ENCODE data around the gene PCBP3.
"Not testable (repeated sequence)": the region's sequence is repeated elsewhere in the genome, so short reads cannot be mapped to it uniquely, and the experiment has no call there.

The PCBP3 gene

DNA sequence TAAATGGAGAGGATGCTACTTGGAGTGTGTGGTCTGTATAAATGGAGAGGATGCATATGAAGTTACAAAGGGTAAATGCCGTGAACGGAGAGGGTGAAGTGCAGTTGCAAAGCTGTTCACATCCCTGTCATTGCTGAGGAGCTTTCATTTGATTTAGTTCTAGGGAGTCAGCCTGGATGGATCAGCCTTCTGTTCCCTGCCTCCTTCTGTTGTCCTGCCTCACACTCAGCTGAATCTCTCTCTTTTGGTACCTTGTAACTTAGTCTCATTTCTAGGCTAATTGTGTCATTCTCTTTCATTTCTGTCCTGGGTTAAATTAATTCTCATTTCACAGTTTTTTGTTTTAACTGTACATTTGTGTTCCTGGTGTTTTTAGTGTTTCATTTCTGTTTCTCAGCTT, 204.8 kb downstream of the PCBP3 start:
- peak in 1 of 14 donors; percentile 72 for DNase-seq

DNA sequence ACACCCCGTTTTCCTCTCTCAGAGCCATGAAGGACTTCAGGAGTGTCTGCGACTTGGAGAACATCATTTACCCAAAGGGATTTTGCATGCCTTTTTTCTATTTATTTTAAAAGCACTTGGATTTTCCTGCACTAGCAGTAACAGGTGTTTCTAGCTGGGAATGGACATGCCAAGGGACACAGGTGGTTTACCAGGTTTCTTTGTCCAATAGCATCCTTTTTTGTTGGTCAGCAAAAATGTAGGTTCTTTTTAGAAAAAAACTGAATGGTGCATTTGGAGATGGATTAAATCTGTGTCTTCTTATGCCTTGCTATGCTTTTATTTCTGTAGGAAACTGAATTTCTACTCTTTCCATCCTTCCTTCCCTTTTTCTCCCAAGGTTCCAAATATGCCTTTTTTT, 205.3 kb downstream of the PCBP3 start:
- peak in 1 of 14 donors; percentile 58 for DNase-seq

DNA sequence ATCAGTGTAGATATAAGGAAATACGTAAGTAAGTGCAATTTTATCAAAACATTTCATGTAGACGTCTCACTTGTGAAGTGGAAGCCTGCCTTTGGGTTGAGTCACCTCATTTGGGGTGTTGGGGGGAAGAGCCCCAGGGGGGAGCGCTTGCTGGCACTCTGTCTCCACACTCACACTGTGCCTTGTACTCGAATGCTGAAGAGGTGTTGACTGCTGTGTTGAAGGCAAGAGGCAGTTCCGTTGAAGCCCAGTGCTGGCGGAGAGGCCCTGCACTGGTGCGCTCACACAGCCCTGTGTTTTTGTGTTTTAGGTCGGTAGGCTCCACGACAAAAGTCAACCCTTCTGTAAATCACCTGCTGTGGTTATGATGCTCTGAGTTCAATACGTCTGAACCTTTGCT, 206.1 kb downstream of the PCBP3 start:
- DNase-seq: no peak

DNA sequence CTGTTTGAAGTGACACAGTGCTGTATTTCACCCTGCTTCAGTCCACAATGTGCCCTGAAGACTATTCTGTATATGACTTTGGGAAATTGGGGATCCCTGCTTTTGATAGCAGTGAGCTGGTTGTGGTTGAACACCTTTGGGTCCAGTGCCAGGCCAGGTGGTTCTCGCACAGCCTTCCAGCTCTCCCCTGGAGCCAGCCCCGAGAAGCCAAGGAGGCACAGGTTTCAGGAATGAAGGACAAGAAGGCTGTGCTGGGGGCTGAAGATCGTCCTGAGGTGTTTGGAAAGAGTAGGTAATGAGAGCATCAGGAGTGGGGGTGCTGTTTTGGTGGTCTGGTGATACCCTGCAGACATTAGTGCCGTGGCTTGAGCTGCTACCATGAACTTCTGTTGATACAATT, 206.7 kb downstream of the PCBP3 start:
- no peak for DNase-seq

DNA sequence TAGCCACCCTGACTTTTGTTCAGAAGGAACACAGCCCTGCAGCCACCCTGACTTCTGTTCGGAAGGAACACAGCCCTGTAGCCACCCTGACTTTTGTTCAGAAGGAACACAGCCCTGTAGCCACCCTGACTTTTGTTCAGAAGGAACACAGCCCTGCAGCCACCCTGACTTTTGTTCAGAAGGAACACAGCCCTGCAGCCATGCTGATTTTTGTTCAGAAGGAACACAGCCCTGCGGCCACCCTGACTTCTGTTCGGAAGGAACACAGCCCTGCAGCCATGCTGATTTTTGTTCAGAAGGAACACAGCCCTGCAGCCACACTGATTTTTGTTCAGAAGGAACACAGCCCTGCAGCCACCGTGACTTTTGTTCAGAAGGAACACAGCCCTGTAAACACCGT, 208.9 kb downstream of the PCBP3 start:
- DNase-seq: not testable (repeated sequence)

DNA sequence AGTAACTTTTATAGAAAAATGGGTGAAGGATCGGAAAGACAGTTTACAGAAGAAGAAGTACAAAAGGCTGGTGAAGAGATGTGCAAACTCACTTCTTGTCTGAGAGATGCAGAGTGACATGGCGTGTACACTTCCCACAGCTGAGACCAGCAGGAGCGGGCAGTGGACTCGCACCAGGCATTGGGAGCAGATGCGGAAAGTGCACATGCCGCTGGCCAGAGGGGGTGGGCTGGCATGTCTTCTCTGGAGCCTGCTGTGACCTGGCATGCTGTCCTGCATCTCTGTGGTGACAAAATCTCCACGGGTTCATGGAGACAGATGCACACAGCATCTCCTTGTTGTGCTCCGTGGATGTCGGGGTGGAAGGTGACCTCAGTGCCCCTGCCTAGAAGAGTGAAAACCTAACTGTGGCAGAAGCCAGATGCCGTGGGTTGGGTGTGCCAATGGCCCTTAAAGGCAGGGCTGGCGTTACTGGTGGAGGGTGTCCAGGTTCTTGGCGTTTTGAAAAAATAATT, 209.4 kb downstream of the PCBP3 start:
- no peak for DNase-seq

DNA sequence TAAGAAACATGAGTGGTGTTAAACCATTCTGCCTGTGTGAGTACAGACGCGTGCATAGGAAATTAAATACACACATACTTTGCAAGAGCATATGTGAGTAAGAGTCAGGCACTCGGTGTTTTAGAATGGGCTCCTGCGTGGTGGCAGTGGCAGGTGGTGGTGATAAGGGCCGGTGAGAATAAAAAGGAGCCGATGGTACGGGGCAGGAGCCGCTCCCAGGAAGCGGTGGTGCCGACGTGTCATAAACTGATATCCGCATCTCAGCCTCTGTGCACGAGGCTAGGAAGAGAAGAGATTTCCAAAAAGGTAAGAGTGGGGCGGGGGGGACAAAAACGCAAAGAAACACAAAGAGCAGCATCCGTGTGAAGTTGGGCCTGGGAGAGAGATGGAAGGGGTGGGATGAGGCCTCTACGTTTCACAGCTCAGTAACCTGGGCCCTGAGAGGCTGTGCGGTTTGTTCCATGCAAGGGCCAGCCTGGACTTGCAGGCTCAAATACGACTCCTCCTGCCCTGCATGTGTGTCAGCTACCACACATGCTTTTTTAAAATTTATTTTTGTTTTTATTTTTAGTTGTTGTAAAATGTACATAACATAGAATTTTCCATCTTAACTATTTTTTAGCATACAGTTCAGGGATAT, 210.3 kb downstream of the PCBP3 start:
- no peak for DNase-seq

DNA sequence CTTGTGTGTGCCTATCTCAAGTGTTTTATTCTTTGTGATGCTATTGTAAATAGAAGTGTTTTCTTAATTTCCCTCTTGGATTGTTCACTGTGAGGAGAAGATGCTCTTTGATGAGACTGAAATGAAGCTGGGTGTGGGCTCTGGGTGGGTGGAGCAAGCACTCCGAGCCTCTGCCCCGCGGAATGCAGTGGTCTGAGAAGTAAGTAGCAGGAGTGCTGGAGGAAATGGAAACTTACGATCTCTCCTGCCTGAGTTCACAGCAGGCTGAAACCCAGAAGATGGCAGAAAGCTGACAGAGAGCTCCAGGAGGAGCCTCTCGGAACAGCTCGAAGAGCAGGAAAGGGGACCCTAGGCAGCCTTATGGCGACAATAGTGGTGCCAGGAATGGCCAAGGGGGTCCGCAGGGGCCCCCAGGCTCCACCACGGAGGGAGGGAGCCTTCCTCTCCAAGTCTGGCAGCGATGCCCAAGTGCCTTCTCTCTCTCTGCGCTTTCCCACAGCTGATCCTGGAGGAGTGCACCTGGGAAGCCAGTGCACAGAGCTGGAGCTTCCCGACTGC, 211.2 kb downstream of the PCBP3 start:
- no peak for DNase-seq

DNA sequence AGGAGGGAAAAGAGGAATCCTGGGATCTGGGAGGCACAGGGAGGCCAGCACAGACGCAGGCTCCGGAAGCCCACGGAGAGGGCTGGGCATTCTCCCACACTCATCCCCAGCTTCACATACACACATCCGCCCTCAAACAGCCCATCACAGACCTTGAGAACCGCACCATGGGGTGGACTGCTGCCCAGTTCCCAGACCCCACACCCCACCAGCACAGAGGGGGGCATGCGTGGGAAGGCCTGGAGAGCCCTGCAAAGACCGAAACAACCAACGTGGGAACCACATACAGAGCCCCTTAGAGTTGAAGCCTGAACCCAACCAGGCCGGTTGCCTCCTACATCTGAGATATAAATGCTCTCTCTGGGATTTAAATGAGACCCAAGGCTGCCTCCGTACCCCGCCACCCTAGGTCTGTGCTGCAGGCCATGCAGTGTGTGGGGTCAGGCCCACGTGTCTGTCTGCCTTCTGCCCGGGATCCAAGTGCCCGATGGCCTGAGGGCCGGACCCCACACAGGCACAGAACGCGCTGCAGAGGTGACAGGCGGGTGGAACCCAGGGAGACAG, 211.8 kb downstream of the PCBP3 start:
- DNase-seq: no peak

DNA sequence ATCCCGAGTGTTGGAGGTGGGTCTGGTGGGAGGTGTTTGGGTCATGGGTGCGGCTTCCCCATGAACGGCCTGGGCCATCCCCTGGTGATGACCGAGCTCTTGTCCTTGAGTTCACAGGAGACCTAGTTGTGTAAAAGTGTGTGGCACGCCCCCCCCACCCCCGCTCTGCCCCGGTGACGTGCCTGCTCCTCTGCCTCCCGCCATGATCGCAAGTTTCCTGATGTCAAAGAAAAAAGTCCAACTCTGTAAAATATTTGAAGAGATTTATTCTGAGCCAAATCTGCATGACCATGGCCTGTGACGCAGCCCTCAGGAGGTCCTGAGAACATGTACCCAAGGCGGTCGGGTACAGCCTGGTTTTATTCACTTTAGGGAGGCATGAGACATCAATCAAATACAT, 212.9 kb downstream of the PCBP3 start:
- DNase-seq: no peak

DNA sequence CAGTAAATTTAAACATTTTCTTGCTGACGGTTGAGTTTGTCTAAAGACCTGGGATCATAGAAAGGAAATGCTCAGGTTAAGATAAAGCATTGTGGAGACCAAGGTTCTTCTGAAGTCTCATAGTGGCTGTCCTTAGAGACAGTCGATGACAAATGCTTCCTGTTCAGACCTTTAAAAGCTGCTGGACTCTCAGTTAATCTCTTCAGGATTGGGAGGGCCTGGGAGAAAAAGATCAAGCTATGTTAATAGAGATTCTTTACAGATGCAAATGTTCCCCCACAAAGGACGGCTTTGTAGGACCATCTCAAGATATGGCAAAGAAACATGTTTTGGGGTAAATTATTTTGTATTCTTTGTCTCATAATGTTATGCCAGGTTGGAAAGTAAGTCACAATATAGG, 213.4 kb downstream of the PCBP3 start:
- no peak for DNase-seq

DNA sequence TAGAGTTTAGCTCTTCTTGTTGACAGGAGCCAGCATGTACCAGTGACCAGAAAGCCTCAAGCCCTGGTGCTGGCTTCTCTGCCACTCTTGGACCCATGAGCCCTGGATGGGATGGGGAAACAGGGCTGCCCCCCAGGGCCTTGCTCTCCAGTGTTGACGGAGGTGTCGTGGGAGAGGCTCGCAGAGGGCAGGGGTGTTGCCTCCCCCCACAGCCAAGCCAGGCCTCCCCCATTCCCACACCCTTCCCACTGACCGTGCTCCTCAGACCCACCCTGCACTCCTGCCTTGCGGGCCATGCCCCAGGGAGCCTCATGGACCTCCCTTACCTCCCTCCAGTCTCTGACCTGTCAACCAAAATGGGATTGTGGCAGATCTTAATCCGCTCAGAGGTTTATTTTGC, 214.2 kb downstream of the PCBP3 start:
- no peak for DNase-seq

DNA sequence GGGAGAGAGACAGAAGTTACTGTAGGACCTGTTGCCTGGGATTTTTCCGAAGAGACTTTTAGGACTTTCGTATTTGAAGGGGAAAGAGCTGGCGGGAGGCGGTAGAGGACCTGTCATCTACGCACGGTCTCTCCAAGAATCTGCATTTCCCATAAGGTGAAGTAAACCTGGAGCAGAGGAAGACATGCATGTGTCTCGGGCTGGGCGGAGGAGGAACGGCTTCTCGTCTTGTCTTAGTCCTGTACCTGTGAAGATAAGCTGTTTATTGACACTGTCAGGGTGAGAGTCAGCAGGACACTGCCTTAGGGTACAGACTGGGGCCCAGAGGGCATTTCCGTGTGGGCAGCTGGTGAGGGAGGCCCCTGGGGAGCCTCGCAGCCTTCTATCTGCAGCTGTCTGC, 214.7 kb downstream of the PCBP3 start:
- DNase-seq: no peak

DNA sequence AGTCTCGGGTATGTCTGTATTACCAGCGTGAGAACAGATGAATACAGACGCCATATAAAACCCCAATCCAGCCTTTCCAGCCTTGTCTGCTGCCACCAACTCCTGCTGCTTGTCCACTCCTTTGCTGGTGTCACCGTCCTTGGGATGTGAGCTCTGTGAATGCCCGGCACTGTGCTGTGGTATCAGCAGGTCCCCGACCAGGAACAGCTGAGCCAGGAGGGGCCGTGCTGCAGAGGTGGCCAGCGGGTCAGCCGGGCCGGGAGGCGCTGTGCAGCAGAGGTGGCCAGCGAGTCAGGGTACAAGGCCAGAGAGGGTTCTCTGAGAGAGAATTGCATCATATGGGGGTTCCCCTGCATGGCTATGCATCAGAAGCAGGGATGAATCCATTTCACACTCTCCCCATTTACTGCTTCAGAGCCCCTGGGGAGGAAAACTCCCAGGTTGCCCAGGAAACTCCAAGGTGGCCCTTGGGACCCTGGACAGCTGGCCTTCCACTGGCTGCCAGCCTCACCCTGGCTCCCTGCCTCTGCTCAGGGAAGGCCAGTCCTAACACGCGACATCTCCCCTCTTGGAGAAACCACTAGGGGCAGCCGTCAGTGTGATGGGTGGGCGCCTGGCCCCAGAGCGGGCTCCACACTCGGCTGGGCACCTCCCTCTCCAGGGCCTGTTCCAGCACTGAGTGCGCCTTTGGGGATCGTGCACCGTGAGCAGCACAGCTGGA, 215.7 kb downstream of the PCBP3 start:
- no peak for DNase-seq

DNA sequence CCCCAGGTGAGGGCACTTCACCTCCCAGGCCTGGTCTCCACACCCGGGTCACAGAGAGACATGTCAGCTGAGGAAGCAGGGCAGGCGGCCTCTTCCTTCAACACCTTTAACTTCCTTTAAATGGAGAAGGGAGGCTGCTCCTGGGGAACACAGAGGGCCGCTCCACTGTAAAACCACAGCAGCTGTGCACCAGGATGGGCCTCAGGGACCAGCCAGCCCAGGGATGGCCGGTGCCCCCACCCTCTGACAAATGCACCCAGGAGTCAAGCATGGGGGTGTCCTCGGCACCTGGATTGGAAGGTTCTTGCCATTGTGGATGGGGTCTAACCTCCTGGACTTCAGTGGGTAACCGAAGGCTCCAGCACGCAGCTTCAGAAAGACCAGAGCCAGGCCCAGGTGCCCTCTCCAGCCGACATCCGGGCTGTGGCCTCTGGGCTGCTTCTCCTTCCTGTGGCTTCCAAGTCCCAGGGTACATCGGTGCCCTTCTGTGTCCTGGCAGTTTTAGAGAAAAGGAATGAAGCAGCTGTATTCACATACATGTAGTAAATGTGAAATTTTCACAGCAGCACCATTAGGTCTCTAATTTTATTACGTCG, 216.3 kb downstream of the PCBP3 start:
- DNase-seq: no peak

DNA sequence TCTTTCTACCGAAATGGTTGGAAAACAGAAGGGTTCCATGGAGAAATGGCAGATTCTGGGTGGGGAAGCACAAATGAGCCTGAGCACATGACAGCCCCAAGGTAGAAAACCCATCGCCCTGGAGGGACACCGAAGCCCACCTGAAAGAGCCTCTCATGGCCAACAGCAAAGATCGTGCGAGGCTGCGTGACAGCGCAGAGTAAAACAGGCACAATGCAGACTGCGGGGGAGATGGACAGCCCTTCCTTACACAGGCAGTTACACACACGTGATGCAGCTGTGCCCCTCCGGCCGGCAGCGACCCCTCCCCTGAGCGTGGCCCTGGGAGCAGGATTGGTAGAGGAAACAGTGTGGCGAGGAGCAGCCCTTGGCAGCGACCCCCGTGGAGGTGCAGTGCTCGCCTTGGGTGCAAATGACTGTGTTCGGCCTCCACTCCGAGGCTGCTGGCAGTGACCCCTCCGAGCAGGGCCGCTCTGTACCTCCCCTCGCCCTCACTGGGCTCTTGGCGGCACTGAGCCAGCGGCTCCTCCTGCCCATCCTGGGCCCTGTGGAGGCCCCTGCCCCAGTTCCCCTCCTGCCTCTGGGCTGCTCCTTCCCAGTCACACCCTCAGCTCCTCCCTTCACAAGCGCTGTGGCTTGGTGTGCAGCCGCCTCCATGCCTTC, 217.1 kb downstream of the PCBP3 start:
- DNase-seq: no peak

DNA sequence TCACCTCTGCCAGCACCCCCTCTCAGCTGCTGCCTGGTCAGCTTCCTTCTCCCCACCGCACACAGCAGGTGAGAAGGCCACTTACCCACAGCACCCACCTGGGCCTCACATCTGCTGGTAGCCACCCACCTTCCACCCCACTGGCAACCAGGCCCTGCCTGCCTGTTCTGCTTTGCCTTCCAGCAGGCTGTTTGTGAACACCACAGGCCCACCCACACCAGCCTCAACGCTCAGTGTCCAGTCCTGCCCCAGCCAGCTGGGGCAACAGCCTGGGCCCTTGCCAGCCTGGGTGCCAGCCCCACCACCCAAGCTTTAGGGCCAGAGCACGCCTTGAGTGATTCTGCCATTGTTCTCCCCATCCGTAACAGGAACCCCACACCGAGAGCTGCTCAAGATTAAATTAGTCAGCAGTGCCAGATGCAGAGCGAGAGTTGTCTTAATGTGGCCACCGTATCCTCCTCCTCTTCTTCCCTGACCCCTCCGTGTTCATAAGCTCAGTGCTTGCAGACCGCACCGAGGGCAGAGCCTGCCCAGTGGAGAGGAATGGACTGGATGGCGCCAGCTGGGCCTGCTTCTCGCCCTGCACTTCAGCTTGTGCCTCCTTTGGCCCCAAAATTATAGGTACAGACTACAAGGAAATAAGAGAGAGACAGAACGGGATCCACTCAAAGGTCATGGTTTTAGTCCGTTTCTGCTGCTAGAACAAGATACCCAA, 217.8 kb downstream of the PCBP3 start:
- no peak for DNase-seq

DNA sequence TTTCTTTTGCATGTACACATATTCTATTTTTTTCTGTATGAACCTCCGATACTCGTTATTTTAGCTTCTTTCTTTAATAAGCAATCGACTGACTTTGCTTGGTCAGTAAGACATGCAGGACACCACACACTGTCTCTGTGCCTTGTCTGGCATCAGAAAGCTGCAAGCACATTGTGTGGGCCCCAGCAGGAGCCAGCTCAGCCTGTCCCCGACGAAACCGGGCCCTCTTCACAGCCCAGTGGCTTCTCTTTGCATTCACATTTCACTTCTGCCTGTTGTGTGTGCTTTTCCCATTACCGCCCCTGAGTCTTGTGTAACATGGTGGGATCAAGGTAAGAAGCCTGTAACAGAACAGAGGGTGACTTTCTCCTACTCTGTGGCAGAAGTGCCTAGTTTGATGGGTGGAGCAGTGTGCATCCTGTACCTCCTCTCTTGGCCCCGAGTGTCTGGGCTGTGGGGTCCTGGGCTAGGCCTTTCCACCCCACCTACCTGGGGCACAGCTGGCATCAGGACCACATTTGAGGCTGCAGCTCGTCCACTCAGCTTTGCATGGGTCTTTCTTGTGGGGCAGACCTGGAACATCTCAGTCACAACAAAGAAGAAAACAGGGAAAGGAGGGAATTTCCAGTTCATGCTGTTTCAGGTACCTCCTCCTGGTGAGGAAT, 219.2 kb downstream of the PCBP3 start:
- DNase-seq: peak in 1 of 14 donors; percentile 38

DNA sequence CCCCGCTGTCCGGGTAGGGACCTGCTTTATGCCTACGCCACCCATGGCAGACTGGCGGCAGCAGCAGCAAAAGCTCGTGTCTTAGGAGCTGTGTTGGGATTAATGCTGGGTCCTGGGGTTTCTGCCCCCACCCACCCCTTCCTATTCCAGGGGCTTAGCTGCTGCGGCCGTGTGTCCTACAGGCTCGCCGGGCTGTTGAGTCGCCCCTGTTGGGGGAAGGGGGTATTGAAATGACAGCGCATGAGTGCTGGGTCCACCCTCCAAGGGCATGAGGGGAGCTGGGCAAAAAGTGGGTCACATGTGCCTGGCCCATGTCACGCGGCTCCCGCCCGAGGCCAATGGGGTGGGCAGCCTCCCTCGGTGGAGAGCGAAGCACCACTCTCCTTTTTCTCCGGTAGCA, 219.7 kb downstream of the PCBP3 start:
- no peak for DNase-seq

DNA sequence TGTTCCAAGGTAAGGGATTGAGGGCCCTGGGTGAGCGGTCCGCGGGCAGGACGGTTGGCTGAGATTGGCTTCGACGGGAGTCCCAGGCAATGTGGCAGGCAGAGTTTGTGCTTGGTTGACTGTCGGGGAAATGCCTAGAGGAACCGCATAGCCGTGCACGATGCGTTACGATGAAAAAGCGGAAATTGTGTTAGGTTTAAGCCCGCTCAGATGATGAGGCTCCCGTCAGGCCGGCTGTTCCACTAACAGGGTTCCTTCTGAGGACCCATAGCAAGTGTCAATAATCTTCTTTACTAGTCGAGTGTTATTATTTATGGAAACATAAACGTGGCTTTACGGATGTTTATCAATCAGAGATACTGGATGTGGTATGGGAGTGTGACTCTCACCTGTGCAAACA, 220.2 kb downstream of the PCBP3 start:
- no peak for DNase-seq

DNA sequence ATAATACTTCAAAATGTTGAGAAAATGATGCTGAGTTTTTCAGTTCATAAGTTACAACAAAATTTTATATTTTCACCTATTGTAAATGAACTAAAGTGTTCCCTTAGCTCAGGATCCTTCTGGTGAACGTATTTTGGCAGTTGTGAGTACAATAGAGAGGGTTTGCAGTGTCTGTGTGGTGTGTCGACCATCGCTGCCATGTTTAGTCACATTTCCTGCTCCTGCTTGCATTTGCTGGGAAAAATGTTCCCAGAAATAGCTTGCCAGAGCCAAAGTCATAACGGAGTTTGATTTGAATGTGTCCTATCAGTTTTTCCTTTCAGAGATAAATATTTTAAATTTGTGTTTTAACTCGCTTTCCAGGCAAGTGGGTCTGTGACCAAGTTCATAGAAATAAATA, 220.9 kb downstream of the PCBP3 start:
- no peak for DNase-seq

Data from C1 segment of cervical spinal cord (tissue), 14 donors.